Epithelial cell of esophagus (primary cell): ENCODE results near the gene HAGH.

Experiments
- DNase-seq: peaks from one replicate; pipeline ENCODE4 v3.0.0; 2010; ENCODE audit warnings: low read depth
- H3K4me3 ChIP-seq: 2 replicates; pipeline ENCODE4 v1.5.1; 2011; ENCODE audit warnings: mild to moderate bottlenecking, low read length, control low read depth
- TF ChIP-seq, protein P1 (sequence below): IDR thresholded peaks from 2 replicates; pipeline ENCODE4 v1.5.1; 2011; ENCODE audit warnings: low read depth, mild to moderate bottlenecking, low read length, control low read depth, inconsistent platforms; ENCODE audit not compliant: insufficient read depth; ENCODE audit errors: missing control alignments

The HAGH gene

DNA sequence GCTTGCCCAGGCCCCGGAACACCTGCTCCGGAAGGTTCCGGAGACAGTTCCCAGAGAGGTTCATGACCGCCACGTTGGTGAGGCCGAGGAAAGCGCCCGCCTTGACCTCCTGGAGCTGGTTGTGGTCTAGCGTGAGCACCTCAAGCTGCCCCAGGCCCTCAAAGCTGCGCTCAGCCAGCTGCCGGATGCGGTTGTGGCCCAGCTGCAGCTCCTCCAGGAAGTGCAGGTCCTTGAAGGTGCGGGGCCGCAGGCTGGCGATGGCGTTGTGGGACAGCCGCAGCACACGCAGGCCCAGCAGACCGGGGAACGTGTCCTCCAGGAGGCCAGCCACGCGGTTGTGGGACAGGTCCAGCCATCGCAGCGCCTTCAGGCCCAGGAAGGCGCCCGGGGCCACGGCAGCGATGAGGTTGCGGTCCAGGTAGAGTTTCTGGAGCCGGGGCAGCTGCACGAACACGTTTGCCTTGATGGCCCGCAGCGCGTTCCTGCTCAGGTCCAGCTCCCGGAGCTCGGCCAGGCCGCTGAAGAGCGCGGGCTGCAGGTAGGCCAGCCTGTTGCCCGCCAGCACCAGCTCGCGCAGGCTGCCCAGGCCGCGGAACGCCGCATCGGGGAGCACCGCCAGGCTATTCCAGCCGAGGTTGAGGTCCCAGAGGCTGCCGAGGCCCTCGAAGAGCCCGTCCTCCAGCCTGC lies 35.2 kb downstream of the HAGH start:
- TF ChIP-seq, protein P1, sequence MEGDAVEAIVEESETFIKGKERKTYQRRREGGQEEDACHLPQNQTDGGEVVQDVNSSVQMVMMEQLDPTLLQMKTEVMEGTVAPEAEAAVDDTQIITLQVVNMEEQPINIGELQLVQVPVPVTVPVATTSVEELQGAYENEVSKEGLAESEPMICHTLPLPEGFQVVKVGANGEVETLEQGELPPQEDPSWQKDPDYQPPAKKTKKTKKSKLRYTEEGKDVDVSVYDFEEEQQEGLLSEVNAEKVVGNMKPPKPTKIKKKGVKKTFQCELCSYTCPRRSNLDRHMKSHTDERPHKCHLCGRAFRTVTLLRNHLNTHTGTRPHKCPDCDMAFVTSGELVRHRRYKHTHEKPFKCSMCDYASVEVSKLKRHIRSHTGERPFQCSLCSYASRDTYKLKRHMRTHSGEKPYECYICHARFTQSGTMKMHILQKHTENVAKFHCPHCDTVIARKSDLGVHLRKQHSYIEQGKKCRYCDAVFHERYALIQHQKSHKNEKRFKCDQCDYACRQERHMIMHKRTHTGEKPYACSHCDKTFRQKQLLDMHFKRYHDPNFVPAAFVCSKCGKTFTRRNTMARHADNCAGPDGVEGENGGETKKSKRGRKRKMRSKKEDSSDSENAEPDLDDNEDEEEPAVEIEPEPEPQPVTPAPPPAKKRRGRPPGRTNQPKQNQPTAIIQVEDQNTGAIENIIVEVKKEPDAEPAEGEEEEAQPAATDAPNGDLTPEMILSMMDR = no peak
- H3K4me3 ChIP-seq = no peak overlapping the region
- no peak for DNase-seq

DNA sequence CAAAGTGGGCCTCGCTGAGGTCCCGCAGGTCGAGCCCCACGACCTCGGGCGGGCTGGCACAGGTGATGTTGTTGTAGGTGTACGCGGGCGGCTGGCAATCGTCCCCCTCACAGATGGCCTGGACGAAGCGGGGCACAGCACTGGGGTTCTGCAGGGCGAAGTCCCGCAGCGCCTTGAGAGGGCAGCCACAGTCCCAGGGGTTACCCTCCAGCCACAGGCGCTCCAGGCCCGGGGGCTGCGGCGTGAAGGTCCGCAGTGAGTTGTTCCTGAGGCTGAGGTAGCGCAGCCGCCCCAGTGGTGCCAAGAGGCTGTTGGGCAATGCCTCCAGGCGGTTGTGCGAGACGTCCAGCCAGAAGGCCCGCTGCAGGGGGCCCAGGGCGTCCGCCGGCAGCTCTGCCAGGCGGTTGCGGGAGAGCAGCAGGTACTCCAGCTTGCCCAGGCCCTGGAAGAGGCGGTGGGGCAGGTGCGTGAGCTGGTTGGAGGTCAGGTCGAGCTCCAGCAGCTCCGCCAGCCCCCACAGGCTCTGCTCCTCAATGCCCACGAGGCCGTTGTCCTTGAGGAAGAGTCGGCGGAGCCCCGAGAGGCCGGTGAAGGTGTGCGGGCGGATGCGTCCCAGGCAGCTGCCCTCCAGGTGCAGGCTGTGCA lies 35.9 kb downstream of the HAGH start:
- no peak for DNase-seq
- TF ChIP-seq, protein P1 = no peak

DNA sequence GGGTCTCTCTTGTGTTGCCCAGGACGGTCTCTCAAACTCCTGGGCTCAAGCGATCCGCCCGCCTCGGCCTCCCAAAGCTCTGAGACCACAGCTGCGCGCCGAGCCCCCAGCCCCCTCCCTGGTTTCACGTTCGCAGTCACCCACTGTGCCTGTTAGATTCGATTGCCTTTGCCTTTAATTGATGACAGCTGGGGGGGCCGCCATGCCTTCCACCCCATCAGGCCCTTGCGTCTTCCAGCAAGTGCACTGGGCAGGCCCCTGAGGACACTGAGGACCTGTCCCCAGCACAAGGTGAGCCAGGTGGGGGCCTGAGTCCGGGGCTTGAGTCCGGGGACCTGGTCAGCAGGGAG lies 36.4 kb downstream of the HAGH start:
- TF ChIP-seq, protein P1 = no peak
- no peak overlapping the region for H3K4me3 ChIP-seq
- DNase-seq = no peak

More for the DNA sequence above, 35.9 kb downstream of the HAGH start:
- no peak overlapping the region for H3K4me3 ChIP-seq

DNA sequence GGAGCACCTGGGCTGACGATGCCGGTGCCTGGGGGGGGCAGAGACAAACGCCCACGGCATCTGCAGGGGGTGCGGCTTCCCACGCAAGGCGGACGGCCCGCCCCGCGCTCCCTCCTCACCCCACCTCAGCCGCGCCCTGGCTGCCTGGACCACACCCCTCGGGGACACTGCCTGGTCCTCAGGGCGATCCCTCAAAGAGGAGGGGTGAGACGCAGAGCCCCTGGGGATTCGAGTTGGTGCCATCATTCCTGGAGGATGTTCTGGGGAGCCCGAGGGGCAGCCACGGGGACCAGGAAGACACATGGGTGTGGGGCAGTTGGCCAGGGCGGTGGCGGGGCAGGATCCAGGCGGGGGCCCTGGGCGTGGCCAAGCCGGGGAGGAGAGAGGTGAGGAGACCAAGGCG lies 37.0 kb downstream of the HAGH start:
- TF ChIP-seq, protein P1 = no peak
- H3K4me3 ChIP-seq = no peak overlapping the region
- DNase-seq = no peak

DNA sequence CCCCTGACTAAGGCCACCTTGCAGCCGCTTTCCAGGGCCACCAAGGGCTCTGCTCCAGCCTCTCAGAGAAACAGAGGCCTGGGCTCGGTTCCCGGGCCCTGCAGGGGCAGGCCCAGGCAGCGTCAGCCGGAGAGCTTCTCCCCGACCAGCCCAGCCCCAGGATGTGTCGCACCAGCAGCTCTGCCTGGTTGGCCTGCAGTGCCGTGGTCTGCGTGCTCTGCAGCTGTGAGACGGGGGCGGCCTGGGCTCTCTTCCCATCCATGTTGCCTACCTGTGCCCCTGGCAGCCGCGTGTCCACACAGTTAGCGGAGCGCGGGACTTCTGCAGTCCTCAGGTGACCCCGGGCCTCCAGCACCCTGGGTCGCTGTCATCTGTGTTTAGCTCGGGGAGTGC lies 37.9 kb downstream of the HAGH start:
- H3K4me3 ChIP-seq = no peak overlapping the region
- DNase-seq = peak; percentile 44
- TF ChIP-seq, protein P1 = no peak

DNA sequence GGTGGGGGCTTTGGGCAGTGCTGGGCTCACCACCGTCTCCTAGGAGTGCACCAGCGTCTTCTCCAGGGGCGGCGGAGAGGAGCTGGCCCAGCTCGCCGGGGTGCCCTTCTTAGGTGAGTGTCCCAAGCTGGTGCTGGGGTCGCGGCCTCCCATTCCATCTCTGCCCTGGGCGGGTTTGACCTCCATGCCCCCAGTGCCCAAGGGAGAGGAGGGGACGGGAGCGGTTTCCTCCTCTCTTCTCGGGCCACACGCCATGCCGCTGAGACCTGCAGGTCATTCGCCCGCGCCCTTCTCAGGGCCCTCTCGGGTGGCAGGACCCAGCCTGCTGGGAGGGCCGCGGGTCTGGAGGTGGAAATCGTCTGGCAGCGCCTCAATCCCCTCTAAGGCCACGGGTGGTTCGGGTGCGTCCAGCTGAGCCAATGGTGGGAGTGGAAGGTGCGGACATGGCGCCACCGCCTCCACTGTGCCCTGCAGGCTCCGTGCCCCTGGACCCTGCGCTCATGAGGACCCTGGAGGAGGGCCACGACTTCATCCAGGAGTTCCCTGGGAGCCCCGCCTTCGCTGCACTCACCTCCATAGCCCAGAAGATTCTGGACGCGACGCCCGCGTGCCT lies 38.4 kb downstream of the HAGH start:
- TF ChIP-seq, protein P1 = no peak
- H3K4me3 ChIP-seq = no peak overlapping the region
- DNase-seq = no peak
